ENCODE data around the gene PELI1. TPM values are rescaled to one million over a fixed set of nuclear protein-coding genes. Genes with fewer than 3 reads are reported as not detected.

PELI1 gene
- total RNA-seq, 2 donors from 2014 or later = 6.3 to 16.6 TPM

GRCh38 chr2:64128406-64128805, 15.8 kb downstream of the PELI1 start:
- Histone ChIP-seq H3K36me3 (replicated peaks in 1 of 2; ENCODE audit: insufficient read depth in 1 of 2, low read depth in 2 of 2) (no peaks in the 10 kb centered on the region), H3K9me3 (no peaks in the 10 kb centered on the region), H3K4me3 (no peak overlapping the region), H3K4me1 (peaks cover 26% of the 10 kb centered on the region), H3K27me3 (no peaks in the 10 kb centered on the region), H3K27ac (no peak overlapping the region)
- WGBS, 2 donors = 67 to 71% methylated on average over 1 of the region's 1 CpG
- DNase-seq (no peak), ATAC-seq (no peak)
- no peak for TF ChIP-seq POLR2A (IDR thresholded peaks at IDR 0.05)
- TF ChIP-seq, protein P1, sequence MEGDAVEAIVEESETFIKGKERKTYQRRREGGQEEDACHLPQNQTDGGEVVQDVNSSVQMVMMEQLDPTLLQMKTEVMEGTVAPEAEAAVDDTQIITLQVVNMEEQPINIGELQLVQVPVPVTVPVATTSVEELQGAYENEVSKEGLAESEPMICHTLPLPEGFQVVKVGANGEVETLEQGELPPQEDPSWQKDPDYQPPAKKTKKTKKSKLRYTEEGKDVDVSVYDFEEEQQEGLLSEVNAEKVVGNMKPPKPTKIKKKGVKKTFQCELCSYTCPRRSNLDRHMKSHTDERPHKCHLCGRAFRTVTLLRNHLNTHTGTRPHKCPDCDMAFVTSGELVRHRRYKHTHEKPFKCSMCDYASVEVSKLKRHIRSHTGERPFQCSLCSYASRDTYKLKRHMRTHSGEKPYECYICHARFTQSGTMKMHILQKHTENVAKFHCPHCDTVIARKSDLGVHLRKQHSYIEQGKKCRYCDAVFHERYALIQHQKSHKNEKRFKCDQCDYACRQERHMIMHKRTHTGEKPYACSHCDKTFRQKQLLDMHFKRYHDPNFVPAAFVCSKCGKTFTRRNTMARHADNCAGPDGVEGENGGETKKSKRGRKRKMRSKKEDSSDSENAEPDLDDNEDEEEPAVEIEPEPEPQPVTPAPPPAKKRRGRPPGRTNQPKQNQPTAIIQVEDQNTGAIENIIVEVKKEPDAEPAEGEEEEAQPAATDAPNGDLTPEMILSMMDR (IDR thresholded peaks at IDR 0.05) = no peak
- intact Hi-C loops (cut with DNase I) = no loop called here

GRCh38 chr2:64127119-64127518, 17.1 kb downstream of the PELI1 start:
- intact Hi-C loops (cut with DNase I) = no loop called here
- ATAC-seq (no peak), DNase-seq (no peak)
- H3K27me3 ChIP-seq = no peaks in the 10 kb centered on the region
- no peak overlapping the region for H3K27ac ChIP-seq
- peaks cover 19% of the 10 kb centered on the region for H3K4me1 ChIP-seq
- no peaks in the 10 kb centered on the region for H3K9me3 ChIP-seq
- no peak overlapping the region for H3K4me3 ChIP-seq
- H3K36me3 ChIP-seq (replicated peaks in 1 of 2; ENCODE audit: insufficient read depth in 1 of 2, low read depth in 2 of 2) = no peaks in the 10 kb centered on the region
- WGBS, 2 donors = 93 to 94% methylated on average over 2 of the region's 2 CpGs
- TF ChIP-seq POLR2A (IDR thresholded peaks at IDR 0.05) = no peak
- TF ChIP-seq, protein P1 (IDR thresholded peaks at IDR 0.05) = no peak

DNA sequence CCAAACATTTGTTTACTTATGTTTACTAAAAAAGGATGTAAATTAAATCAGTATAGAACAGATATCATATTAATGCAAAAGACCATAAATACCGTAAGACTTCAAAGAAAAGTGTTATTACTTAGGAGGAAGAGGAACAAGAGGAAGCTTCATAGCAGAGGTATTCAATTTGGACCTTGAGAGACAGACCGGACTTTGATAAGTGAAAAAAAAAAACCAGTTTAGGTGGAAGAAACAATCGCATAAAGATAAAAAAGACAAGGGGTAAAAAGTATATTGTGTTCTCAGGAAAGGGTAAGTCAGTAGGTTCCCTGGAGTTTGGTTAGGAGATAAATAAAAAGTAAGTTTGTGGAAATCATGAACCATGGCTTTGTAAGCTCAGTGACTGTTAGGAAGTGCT, 17.6 kb downstream of the PELI1 start:
- intact Hi-C loops (cut with DNase I) = no loop called here
- ATAC-seq (no peak), DNase-seq (no peak)
- Histone ChIP-seq H3K27me3 (no peaks in the 10 kb centered on the region), H3K27ac (no peak overlapping the region), H3K4me1 (peaks cover 19% of the 10 kb centered on the region), H3K4me3 (no peak overlapping the region), H3K36me3 (replicated peaks in 1 of 2; ENCODE audit: insufficient read depth in 1 of 2, low read depth in 2 of 2) (no peaks in the 10 kb centered on the region), H3K9me3 (no peaks in the 10 kb centered on the region)
- TF ChIP-seq, protein P1 (IDR thresholded peaks at IDR 0.05) = no peak
- no peak for TF ChIP-seq POLR2A (IDR thresholded peaks at IDR 0.05)
- WGBS, 2 donors = 53 to 69% methylated on average over 3 of the region's 3 CpGs

DNA sequence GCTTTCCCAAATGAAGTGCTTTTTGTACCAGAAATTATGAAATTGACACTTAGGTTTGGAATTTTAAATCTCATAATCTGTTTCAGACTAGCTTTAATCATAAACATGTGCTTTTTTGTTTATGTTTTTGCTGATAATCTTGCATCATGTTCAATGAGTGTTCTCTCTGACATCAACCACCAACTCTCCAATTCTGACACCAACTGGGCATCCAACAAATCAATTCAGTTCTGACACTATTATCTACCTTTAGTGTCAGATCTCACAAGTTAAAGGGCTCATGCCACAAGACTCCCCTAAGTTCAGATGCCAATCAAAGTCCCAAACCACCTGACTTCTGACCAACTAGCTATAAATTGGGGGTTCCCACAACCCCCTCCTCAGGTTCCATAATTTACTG, 19.6 kb downstream of the PELI1 start:
- H3K4me3 ChIP-seq = no peak overlapping the region
- no peak overlapping the region for H3K27ac ChIP-seq
- H3K4me1 ChIP-seq = peaks cover 15% of the 10 kb centered on the region
- H3K9me3 ChIP-seq = no peaks in the 10 kb centered on the region
- H3K36me3 ChIP-seq (replicated peaks in 1 of 2; ENCODE audit: insufficient read depth in 1 of 2, low read depth in 2 of 2) = no peaks in the 10 kb centered on the region
- DNase-seq (no peak), ATAC-seq (no peak)
- H3K27me3 ChIP-seq = no peaks in the 10 kb centered on the region
- TF ChIP-seq, protein P1 (IDR thresholded peaks at IDR 0.05) = no peak
- no peak for TF ChIP-seq POLR2A (IDR thresholded peaks at IDR 0.05)
- intact Hi-C loops (cut with DNase I) = no loop called here

GRCh38 chr2:64124168-64124567, 20.1 kb downstream of the PELI1 start:
- 93 to 94% methylated on average over 3 of the region's 3 CpGs for WGBS, 2 donors
- Histone ChIP-seq H3K27me3 (no peaks in the 10 kb centered on the region), H3K27ac (no peak overlapping the region), H3K4me1 (peaks cover 18% of the 10 kb centered on the region), H3K36me3 (replicated peaks in 1 of 2; ENCODE audit: insufficient read depth in 1 of 2, low read depth in 2 of 2) (no peaks in the 10 kb centered on the region), H3K4me3 (no peak overlapping the region), H3K9me3 (no peaks in the 10 kb centered on the region)
- intact Hi-C loops (cut with DNase I) = no loop called here
- TF ChIP-seq, protein P1 (IDR thresholded peaks at IDR 0.05) = no peak
- TF ChIP-seq POLR2A (IDR thresholded peaks at IDR 0.05) = no peak
- DNase-seq (no peak), ATAC-seq (no peak)

Measured in body of pancreas (tissue), 4 donors.